Fibroblast of lung (primary cell): ENCODE results near the gene SEC31A. TPM values are rescaled to one million over a fixed set of nuclear protein-coding genes. Genes with fewer than 3 reads are reported as not detected.

Experiments
- DNase-seq, 2 donors: peaks; one replicate each; pipeline versions ENCODE4 v3.0.0 to v3.0.0-alpha.2; 2010; ENCODE audit warnings: low read depth in 2 of 2
- H2AFZ ChIP-seq: 2 replicates; pipeline ENCODE4 v1.5.1; 2012; ENCODE audit warnings: low read length, control low read depth, inconsistent platforms
- H3K27ac ChIP-seq: 2 replicates; pipeline ENCODE4 v1.5.1; 2011; ENCODE audit warnings: low read length, control low read depth; ENCODE audit not compliant: insufficient read depth
- H3K27me3 ChIP-seq: 2 replicates; pipeline ENCODE4 v1.5.1; 2011; ENCODE audit warnings: mild to moderate bottlenecking, low read length; ENCODE audit not compliant: control insufficient read depth, insufficient read depth
- H3K36me3 ChIP-seq: 2 replicates; pipeline ENCODE4 v1.5.1; 2011; ENCODE audit warnings: low read length; ENCODE audit not compliant: control insufficient read depth, insufficient read depth
- H3K4me1 ChIP-seq: 2 replicates; pipeline ENCODE4 v1.5.1; 2011; ENCODE audit warnings: low read length; ENCODE audit not compliant: control insufficient read depth, insufficient read depth; ENCODE audit errors: extremely low read depth
- H3K4me2 ChIP-seq: 2 replicates; pipeline ENCODE4 v1.5.1; 2011; ENCODE audit warnings: low read length, control low read depth; ENCODE audit not compliant: insufficient read depth; ENCODE audit errors: extremely low read depth
- H3K4me3 ChIP-seq, 4 experiments: fragments of 200-600 bp in 1 of 4; sonication (generic) in 1 of 4; replicated peaks in 1 of 4; 2 replicates each; pipeline ENCODE4 v1.5.1; 2011 to 2016; ENCODE audit warnings: low read length in 4 of 4, low read depth in 3 of 4, mild to moderate bottlenecking in 3 of 4, control low read depth in 2 of 4, inconsistent platforms in 1 of 4, mixed read lengths in 1 of 4; ENCODE audit not compliant: insufficient read depth in 1 of 4; ENCODE audit errors: control extremely low read depth in 1 of 4
- H3K79me2 ChIP-seq: 2 replicates; pipeline ENCODE4 v1.5.1; 2012; ENCODE audit warnings: mild to moderate bottlenecking, low read length, inconsistent platforms; ENCODE audit not compliant: control insufficient read depth, insufficient read depth
- H3K9ac ChIP-seq: 2 replicates; pipeline ENCODE4 v1.5.1; 2011; ENCODE audit warnings: mild to moderate bottlenecking, low read length, control low read depth; ENCODE audit not compliant: insufficient read depth
- H3K9me3 ChIP-seq: 2 replicates; pipeline ENCODE4 v1.5.1; 2012; ENCODE audit warnings: low read depth, low read length; ENCODE audit not compliant: control insufficient read depth, insufficient read depth
- H4K20me1 ChIP-seq: 2 replicates; pipeline ENCODE4 v1.5.1; 2011; ENCODE audit warnings: low read length; ENCODE audit not compliant: control insufficient read depth, insufficient read depth; ENCODE audit errors: extremely low read depth
- EZH2 ChIP-seq: IDR thresholded peaks from 2 replicates; pipeline ENCODE4 v1.5.1; 2012; ENCODE audit warnings: low read length, control low read depth, mild to moderate bottlenecking; ENCODE audit errors: missing control alignments
- polyA plus RNA-seq, 2 donors: library from polyadenylated mRNA; depleted of rRNA in 1 of 2; stranded (reverse) in 1 of 2; unstranded in 1 of 2; fragments of >200 nt; gene quantifications; 2 replicates each; pipeline ENCODE4 v1.2.1, GENCODE V29; 2011 to 2012; ENCODE audit warnings: missing spikeins in 1 of 2
- total RNA-seq: library from RNA; depleted of rRNA; stranded (reverse); fragments of >200 nt; gene quantifications from 2 replicates; pipeline ENCODE4 v1.2.1, GENCODE V29; 2014
- TF ChIP-seq, protein P1 (sequence below), 2 donors: IDR thresholded peaks in 1 of 2; conservative IDR thresholded peaks in 1 of 2; 1 replicate in 1 of 2; 2 replicates in 1 of 2; pipeline ENCODE4 v1.5.1; 2011 to 2012; ENCODE audit warnings: low read length in 2 of 2, control low read depth in 1 of 2, inconsistent platforms in 1 of 2, low read depth in 1 of 2, mild to moderate bottlenecking in 1 of 2

Gene SEC31A
- total and polyA plus RNA-seq, 2 donors (not counting 1 experiment from before 2014, with no cell fraction given) = 342 to 472 TPM

DNA sequence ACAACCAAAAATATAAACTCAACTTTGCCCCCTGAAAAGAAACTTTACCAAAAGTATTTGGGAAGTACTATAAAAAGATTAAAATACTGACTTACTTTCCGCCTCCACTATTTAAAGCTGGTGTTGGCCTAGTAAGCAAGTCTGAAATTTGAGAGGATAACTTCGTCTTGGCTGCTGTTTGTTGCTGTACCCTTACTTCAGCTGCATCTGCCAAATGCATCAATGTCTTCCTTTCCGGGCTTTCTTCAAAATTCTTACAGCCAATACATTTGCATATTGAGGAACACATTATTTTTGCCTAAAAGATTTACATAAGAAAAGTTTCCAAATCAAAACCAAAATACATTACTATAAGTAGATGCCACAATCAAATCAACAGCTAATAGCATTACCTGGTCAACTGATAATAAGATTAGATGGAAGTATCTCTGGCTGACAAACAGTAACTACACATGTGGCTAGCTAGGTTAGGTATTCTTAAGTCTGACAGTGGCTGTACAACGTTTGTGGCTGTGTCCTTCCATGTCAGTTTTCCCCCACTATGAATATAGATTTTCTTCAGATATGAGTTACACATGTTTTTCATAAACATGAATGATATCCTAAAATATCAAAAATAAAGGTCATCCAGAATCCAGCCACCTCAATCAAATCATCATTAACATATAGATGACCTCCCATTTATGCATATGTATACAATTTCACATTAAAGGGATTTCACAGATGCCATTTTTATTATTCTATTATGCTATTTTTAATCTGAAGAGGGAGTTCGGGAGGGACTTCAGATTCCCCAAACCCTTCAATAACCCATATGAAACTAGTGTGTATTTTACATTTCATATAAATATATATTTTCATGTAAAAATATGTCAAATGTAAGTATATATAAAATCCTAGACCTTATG is 40.1 kb upstream of the SEC31A start:
- TF ChIP-seq, protein P1, sequence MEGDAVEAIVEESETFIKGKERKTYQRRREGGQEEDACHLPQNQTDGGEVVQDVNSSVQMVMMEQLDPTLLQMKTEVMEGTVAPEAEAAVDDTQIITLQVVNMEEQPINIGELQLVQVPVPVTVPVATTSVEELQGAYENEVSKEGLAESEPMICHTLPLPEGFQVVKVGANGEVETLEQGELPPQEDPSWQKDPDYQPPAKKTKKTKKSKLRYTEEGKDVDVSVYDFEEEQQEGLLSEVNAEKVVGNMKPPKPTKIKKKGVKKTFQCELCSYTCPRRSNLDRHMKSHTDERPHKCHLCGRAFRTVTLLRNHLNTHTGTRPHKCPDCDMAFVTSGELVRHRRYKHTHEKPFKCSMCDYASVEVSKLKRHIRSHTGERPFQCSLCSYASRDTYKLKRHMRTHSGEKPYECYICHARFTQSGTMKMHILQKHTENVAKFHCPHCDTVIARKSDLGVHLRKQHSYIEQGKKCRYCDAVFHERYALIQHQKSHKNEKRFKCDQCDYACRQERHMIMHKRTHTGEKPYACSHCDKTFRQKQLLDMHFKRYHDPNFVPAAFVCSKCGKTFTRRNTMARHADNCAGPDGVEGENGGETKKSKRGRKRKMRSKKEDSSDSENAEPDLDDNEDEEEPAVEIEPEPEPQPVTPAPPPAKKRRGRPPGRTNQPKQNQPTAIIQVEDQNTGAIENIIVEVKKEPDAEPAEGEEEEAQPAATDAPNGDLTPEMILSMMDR (conservative IDR thresholded peaks at IDR 0.05 in 1 of 2, IDR thresholded peaks at IDR 0.05 in 1 of 2; ENCODE audit: low read depth in 1 of 2, low read length in 2 of 2) = no peak
- TF ChIP-seq EZH2 = no peak
- H2AFZ ChIP-seq = no peak overlapping the region
- H3K9ac ChIP-seq = no peak overlapping the region
- no peak overlapping the region for H3K4me2 ChIP-seq
- H3K79me2 ChIP-seq = no peaks in the 10 kb centered on the region
- H3K4me3 ChIP-seq = no peak overlapping the region
- no peaks in the 10 kb centered on the region for H3K9me3 ChIP-seq
- H3K27me3 ChIP-seq = no peaks in the 10 kb centered on the region
- H3K36me3 ChIP-seq = peaks cover 2% of the 10 kb centered on the region
- DNase-seq = no peak
- H3K4me1 ChIP-seq = no peaks in the 10 kb centered on the region
- H3K27ac ChIP-seq = no peak overlapping the region
- no peaks in the 10 kb centered on the region for H4K20me1 ChIP-seq

GRCh38 chr4:82921795-82922194 is 30.8 kb upstream of the SEC31A start:
- Histone ChIP-seq H3K27ac (no peak overlapping the region), H3K4me3 (no peak overlapping the region), H3K4me1 (no peaks in the 10 kb centered on the region), H3K79me2 (no peaks in the 10 kb centered on the region), H3K9me3 (no peaks in the 10 kb centered on the region), H2AFZ (no peak overlapping the region), H3K4me2 (no peak overlapping the region), H3K9ac (no peak overlapping the region), H4K20me1 (no peaks in the 10 kb centered on the region), H3K36me3 (no peaks in the 10 kb centered on the region), H3K27me3 (no peaks in the 10 kb centered on the region)
- TF ChIP-seq, protein P1 (conservative IDR thresholded peaks at IDR 0.05 in 1 of 2, IDR thresholded peaks at IDR 0.05 in 1 of 2; ENCODE audit: low read depth in 1 of 2, low read length in 2 of 2) = no peak
- no peak for TF ChIP-seq EZH2
- DNase-seq = no peak

GRCh38 chr4:82919386-82919785 is 28.4 kb upstream of the SEC31A start:
- no peak overlapping the region for H3K4me2 ChIP-seq
- H3K36me3 ChIP-seq = no peaks in the 10 kb centered on the region
- DNase-seq = no peak
- no peak overlapping the region for H3K27ac ChIP-seq
- H2AFZ ChIP-seq = no peak overlapping the region
- H3K4me3 ChIP-seq = no peak overlapping the region
- H3K9me3 ChIP-seq = no peaks in the 10 kb centered on the region
- H3K9ac ChIP-seq = no peak overlapping the region
- H4K20me1 ChIP-seq = no peaks in the 10 kb centered on the region
- TF ChIP-seq, protein P1 (conservative IDR thresholded peaks at IDR 0.05 in 1 of 2, IDR thresholded peaks at IDR 0.05 in 1 of 2; ENCODE audit: low read depth in 1 of 2, low read length in 2 of 2) = no peak
- TF ChIP-seq EZH2 = no peak
- no peaks in the 10 kb centered on the region for H3K4me1 ChIP-seq
- no peaks in the 10 kb centered on the region for H3K79me2 ChIP-seq
- H3K27me3 ChIP-seq = no peaks in the 10 kb centered on the region
